OCI-LY7 (cell line): ENCODE data around the gene GNPDA1. TPM values are rescaled to one million over a fixed set of nuclear protein-coding genes. Genes with fewer than 3 reads are reported as not detected.

Experiments used
- BruUV-seq: library from RNA; stranded (reverse); fragments of 400-500 nt; replicated peaks from 2 replicates; lab custom pipeline; 2021; lab: Mats Ljungman, UMichigan
- CTCF ChIA-PET: fragments of 300-600 bp; sonication (Branson Sonifier 250); formaldehyde crosslinking; loops from one replicate; lab custom pipeline; 2022; ENCODE audit warnings: antibody characterized with exemption; ENCODE audit not compliant: unreplicated experiment; lab: Charles Lee
- POLR2A ChIA-PET: fragments of 300-600 bp; sonication (Branson Sonifier 250); formaldehyde crosslinking; loops from one replicate; lab custom pipeline; 2022; ENCODE audit warnings: antibody characterized with exemption; lab: Charles Lee
- DNase-seq: peaks from one replicate; pipeline ENCODE4 v3.0.0-alpha.2; 2015; ENCODE audit warnings: low spot score
- H2AFZ ChIP-seq: fragments of 200-600 bp; sonication (generic), shearing (Covaris generic); 2 replicates; pipeline ENCODE4 v1.6.1; 2014; ENCODE audit warnings: mild to moderate bottlenecking, antibody characterized with exemption, low read length, moderate library complexity
- H3K27ac ChIP-seq: fragments of 200-600 bp; sonication (generic); 2 replicates; pipeline ENCODE4 v1.5.1; 2014; ENCODE audit warnings: mixed run types, low read depth, mild to moderate bottlenecking, moderate library complexity, low read length, inconsistent platforms; ENCODE audit not compliant: poor library complexity, severe bottlenecking
- H3K36me3 ChIP-seq: fragments of 200-600 bp; sonication (generic); 2 replicates; pipeline ENCODE4 v1.6.1; 2014; ENCODE audit warnings: mild to moderate bottlenecking, antibody characterized with exemption, low read length, moderate library complexity, mixed read lengths; ENCODE audit not compliant: insufficient read depth
- H3K4me1 ChIP-seq: fragments of 200-600 bp; sonication (generic); 2 replicates; pipeline ENCODE4 v1.5.1; 2014; ENCODE audit warnings: mild to moderate bottlenecking, low read length; ENCODE audit not compliant: insufficient read depth, poor library complexity, severe bottlenecking
- H3K4me2 ChIP-seq: fragments of 200-600 bp; sonication (generic); 2 replicates; pipeline ENCODE4 v1.6.1; 2014; ENCODE audit warnings: mild to moderate bottlenecking, low read length
- H3K4me3 ChIP-seq: fragments of 200-600 bp; sonication (generic); 2 replicates; pipeline ENCODE4 v1.5.1; 2014; ENCODE audit warnings: mild to moderate bottlenecking, low read depth, low read length; ENCODE audit not compliant: poor library complexity, severe bottlenecking
- H3K79me2 ChIP-seq: fragments of 200-600 bp; sonication (generic); 2 replicates; pipeline ENCODE4 v1.6.1; 2016; ENCODE audit warnings: low read depth, mild to moderate bottlenecking, low read length, moderate library complexity, mixed read lengths; ENCODE audit not compliant: insufficient read depth
- H3K9me2 ChIP-seq: fragments of 200-600 bp; sonication (generic); 2 replicates; pipeline ENCODE4 v1.6.1; 2016; ENCODE audit warnings: mild to moderate bottlenecking, low read length, mixed read lengths; ENCODE audit not compliant: insufficient read depth
- H3K9me3 ChIP-seq: fragments of 200-600 bp; sonication (generic); 2 replicates; pipeline ENCODE4 v1.6.1; 2014; ENCODE audit warnings: mild to moderate bottlenecking, mixed run types, low read length, mixed read lengths
- H4K20me1 ChIP-seq: fragments of 200-600 bp; sonication (generic); 2 replicates; pipeline ENCODE4 v1.6.1; 2014; ENCODE audit warnings: mild to moderate bottlenecking, antibody characterized with exemption, low read length, moderate library complexity, mixed read lengths; ENCODE audit not compliant: insufficient read depth
- EZH2phosphoT487 ChIP-seq: fragments of 200-600 bp; sonication (generic); IDR thresholded peaks from 2 replicates; pipeline ENCODE4 v1.6.1; 2018; ENCODE audit warnings: low read depth, borderline replicate concordance, mild to moderate bottlenecking, mixed run types, antibody characterized with exemption, low read length, moderate library complexity, mixed read lengths
- intact Hi-C: fragments of 100-400 bp; cut with micrococcal nuclease; formaldehyde crosslinking; loops from one replicate; pipeline ENCODE4 v1.10.0; 2022; ENCODE audit not compliant: unreplicated experiment
- total RNA-seq, 2 experiments: library from RNA; depleted of rRNA in 1 of 2; stranded (reverse); fragments of >200 nt in 1 of 2; shearing (Covaris generic) in 1 of 2; gene quantifications; 2 replicates each; pipeline ENCODE4 v1.2.3, GENCODE V29; 2014 to 2022
- TF ChIP-seq, protein P1 (sequence below): fragments of 200-600 bp; sonication (generic); conservative IDR thresholded peaks from 2 replicates; pipeline ENCODE4 v1.5.1; 2014; ENCODE audit warnings: mild to moderate bottlenecking, antibody characterized with exemption, low read length, moderate library complexity, mixed read lengths

The GNPDA1 gene
- total RNA-seq, 2 experiments from 2014 or later = 20.2 to 23.1 TPM

DNA sequence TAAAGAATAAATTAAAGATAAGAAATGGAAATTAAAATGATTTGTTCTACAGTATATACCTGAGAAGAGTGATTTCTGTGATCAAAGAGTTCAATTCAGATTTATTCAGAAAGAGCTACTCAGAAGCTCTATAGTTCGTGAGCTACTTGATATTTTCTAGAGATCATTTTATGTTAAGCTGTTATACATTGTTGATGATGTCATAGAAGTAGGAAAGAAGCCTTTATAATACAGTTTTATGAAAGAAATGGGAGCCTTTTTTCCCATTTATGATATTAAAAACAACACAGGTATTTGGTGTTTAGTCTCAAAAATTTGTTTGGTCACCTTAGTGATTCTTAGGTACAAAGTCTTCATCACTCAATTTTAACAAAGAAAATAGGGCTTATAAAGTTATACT is 23.1 kb downstream of the GNPDA1 start:
- H3K4me3 ChIP-seq = no peak overlapping the region
- BruUV-seq = no TSS peak
- TF ChIP-seq, protein P1, sequence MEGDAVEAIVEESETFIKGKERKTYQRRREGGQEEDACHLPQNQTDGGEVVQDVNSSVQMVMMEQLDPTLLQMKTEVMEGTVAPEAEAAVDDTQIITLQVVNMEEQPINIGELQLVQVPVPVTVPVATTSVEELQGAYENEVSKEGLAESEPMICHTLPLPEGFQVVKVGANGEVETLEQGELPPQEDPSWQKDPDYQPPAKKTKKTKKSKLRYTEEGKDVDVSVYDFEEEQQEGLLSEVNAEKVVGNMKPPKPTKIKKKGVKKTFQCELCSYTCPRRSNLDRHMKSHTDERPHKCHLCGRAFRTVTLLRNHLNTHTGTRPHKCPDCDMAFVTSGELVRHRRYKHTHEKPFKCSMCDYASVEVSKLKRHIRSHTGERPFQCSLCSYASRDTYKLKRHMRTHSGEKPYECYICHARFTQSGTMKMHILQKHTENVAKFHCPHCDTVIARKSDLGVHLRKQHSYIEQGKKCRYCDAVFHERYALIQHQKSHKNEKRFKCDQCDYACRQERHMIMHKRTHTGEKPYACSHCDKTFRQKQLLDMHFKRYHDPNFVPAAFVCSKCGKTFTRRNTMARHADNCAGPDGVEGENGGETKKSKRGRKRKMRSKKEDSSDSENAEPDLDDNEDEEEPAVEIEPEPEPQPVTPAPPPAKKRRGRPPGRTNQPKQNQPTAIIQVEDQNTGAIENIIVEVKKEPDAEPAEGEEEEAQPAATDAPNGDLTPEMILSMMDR = no peak
- TF ChIP-seq EZH2phosphoT487 = no peak
- no peak overlapping the region for H2AFZ ChIP-seq
- ChIA-PET CTCF (interaction anchor here (1.2 kb wide), 1 partner anchor 29 kb away, joined by 3 read pairs; no protein-coding TSS in a partner anchor), POLR2A (interaction anchor here (0.7 to 2.5 kb wide), 7 partner anchors 8 to 148 kb away, joined by 3 to 11 read pairs (median 4); partner anchors contain the start of gene RNF14)
- DNase-seq = no peak
- no peaks in the 10 kb centered on the region for H3K4me1 ChIP-seq
- no peaks in the 10 kb centered on the region for H4K20me1 ChIP-seq
- no peaks in the 10 kb centered on the region for H3K9me3 ChIP-seq
- no peaks in the 10 kb centered on the region for H3K9me2 ChIP-seq
- H3K27ac ChIP-seq = no peak overlapping the region
- H3K79me2 ChIP-seq = peaks cover 4% of the 10 kb centered on the region; the same call in 1 of the 2 replicates
- no peak overlapping the region for H3K4me2 ChIP-seq
- intact Hi-C loops = loop anchor here (5.0 kb wide), 1 partner anchor 153 kb away; no protein-coding TSS in a partner anchor
- peaks cover 88% of the 10 kb centered on the region for H3K36me3 ChIP-seq

DNA sequence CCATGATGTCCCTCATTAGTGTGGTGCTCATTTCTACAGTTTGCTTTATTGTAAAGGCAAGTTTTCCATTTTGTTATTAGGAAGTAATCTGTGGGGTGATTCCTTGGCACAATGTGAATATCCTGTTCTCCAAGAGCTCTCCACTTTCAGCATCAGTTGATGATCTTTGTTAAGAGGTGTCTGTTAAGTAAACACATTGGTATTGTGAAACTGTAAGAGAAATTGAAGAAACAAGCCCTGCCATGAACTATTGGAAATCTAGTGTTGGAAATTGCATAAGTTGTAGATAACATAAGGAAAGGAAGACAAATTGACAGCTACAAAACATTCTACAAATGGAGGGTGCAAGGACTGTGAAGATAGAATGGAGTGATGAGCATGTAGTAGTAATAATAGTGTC is 26.8 kb downstream of the GNPDA1 start:
- Histone ChIP-seq H3K36me3 (peaks cover 89% of the 10 kb centered on the region), H2AFZ (no peak overlapping the region), H4K20me1 (no peaks in the 10 kb centered on the region), H3K79me2 (no peaks in the 10 kb centered on the region), H3K27ac (no peak overlapping the region), H3K9me2 (no peaks in the 10 kb centered on the region), H3K4me1 (no peaks in the 10 kb centered on the region), H3K4me3 (no peak overlapping the region), H3K9me3 (no peaks in the 10 kb centered on the region), H3K4me2 (no peak overlapping the region)
- TF ChIP-seq, protein P1 = no peak
- CTCF ChIA-PET = no interaction called here
- no TSS peak for BruUV-seq
- intact Hi-C loops = no loop called here
- no peak for DNase-seq
- POLR2A ChIA-PET = interaction anchor here (0.6 to 1.4 kb wide), 5 partner anchors 8 to 107 kb away, joined by 3 to 7 read pairs (median 5); partner anchors contain the start of gene RNF14

DNA sequence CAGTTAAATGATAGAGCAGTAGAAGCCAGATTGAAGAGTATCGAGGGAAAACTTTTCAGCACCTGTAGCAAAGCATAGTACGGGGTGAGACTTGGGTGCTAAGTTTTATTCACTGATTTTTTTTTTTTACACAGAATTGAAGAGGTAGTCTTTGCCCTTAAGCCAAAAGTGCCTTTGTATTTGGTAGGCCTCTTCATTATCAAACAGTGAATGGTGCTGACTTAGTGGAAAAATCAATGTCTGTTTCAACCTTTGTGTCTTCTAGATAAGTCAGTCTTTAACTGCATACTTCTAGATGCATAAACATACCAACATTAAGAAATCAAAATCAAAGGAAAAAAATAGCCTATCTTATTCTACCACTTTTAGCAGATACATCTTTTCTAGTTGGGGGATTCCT is 30.2 kb downstream of the GNPDA1 start:
- H3K79me2 ChIP-seq = no peaks in the 10 kb centered on the region
- no peak overlapping the region for H3K4me3 ChIP-seq
- POLR2A ChIA-PET = no interaction called here
- H3K27ac ChIP-seq = no peak overlapping the region
- H3K4me2 ChIP-seq = no peak overlapping the region
- H3K4me1 ChIP-seq = no peaks in the 10 kb centered on the region
- no peaks in the 10 kb centered on the region for H3K9me3 ChIP-seq
- H4K20me1 ChIP-seq = no peaks in the 10 kb centered on the region
- peaks cover 98% of the 10 kb centered on the region for H3K36me3 ChIP-seq
- CTCF ChIA-PET = no interaction called here
- intact Hi-C loops = no loop called here
- TSS peak; percentile 4 for BruUV-seq
- H3K9me2 ChIP-seq = no peaks in the 10 kb centered on the region
- no peak overlapping the region for H2AFZ ChIP-seq
- TF ChIP-seq, protein P1 = no peak
- TF ChIP-seq EZH2phosphoT487 = no peak
- DNase-seq = no peak
